Kidney epithelial cell (primary cell): ENCODE data around the gene IP6K3. TPM values are rescaled to one million over a fixed set of nuclear protein-coding genes. Genes with fewer than 3 reads are reported as not detected.

Experiments
- DNase-seq: peaks from one replicate; pipeline ENCODE4 v3.0.0-alpha.2; 2010; ENCODE audit warnings: low read depth
- H3K27me3 ChIP-seq: 2 replicates; pipeline ENCODE4 v1.6.0; 2011; ENCODE audit warnings: low read length; ENCODE audit not compliant: control insufficient read depth, insufficient read depth
- H3K36me3 ChIP-seq: 2 replicates; pipeline ENCODE4 v1.5.1; 2011; ENCODE audit warnings: low read length; ENCODE audit not compliant: control insufficient read depth, insufficient read depth
- H3K4me3 ChIP-seq: 2 replicates; pipeline ENCODE4 v1.5.1; 2011; ENCODE audit warnings: low read depth, mild to moderate bottlenecking, control low read depth, low read length
- CTCF ChIP-seq: IDR thresholded peaks from 2 replicates; pipeline ENCODE4 v1.5.1; 2011; ENCODE audit warnings: mild to moderate bottlenecking, moderate library complexity, low read length, control low read depth, inconsistent platforms; ENCODE audit not compliant: insufficient read depth, poor library complexity, severe bottlenecking
- total RNA-seq: library from RNA; depleted of rRNA; stranded (reverse); fragments of >200 nt; gene quantifications from 2 replicates; pipeline ENCODE4 v1.2.3, GENCODE V29; 2015

Gene IP6K3
- total RNA-seq, 1 donor from 2014 or later = 0.29 TPM

DNA sequence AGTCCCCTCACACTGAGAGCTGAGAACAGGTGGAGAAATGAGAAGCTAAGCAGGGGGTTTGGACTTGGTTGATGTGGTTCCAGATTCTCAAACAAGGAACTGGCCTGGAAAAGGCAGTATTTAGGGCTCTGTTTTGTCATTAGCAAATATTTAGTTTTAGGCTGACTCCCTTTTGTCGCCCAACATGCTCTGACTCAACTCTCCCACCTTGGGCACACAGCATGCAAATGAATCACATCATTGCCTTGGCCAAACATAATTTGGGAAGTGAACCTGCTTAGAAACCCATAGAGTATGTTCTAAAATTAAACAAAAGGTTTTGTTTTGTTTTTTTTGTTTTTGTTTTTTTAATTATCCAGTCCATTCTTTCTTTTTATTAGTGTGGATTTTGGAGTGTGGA, 25.7 kb downstream of the IP6K3 start:
- no peak overlapping the region for H3K4me3 ChIP-seq
- TF ChIP-seq CTCF = no peak
- no peak for DNase-seq
- H3K27me3 ChIP-seq = peaks cover 16% of the 10 kb centered on the region
- H3K36me3 ChIP-seq = no peaks in the 10 kb centered on the region

- Histone ChIP-seq H3K36me3 (no peaks in the 10 kb centered on the region), H3K4me3 (no peak overlapping the region), H3K27me3 (peaks cover 14% of the 10 kb centered on the region)
- no peak for TF ChIP-seq CTCF
- no peak for DNase-seq
Measured at GRCh38 chr6:33719326-33719987, 27.2 kb downstream of the IP6K3 start.

GRCh38 chr6:33718713-33719112, 28.0 kb downstream of the IP6K3 start:
- no peaks in the 10 kb centered on the region for H3K36me3 ChIP-seq
- TF ChIP-seq CTCF = no peak
- H3K27me3 ChIP-seq = peaks cover 11% of the 10 kb centered on the region
- no peak for DNase-seq
- H3K4me3 ChIP-seq = no peak overlapping the region

GRCh38 chr6:33717934-33718455, 28.7 kb downstream of the IP6K3 start:
- H3K27me3 ChIP-seq = peaks cover 9% of the 10 kb centered on the region
- DNase-seq = no peak
- no peak for TF ChIP-seq CTCF

GRCh38 chr6:33716890-33717632, 29.6 kb downstream of the IP6K3 start:
- TF ChIP-seq CTCF = no peak
- Histone ChIP-seq H3K4me3 (no peak overlapping the region), H3K36me3 (no peaks in the 10 kb centered on the region), H3K27me3 (peaks cover 4% of the 10 kb centered on the region)
- DNase-seq = no peak

More at GRCh38 chr6:33717934-33718455, 28.7 kb downstream of the IP6K3 start:
- Histone ChIP-seq H3K36me3 (no peaks in the 10 kb centered on the region), H3K4me3 (no peak overlapping the region)
